HG02981 (cell line): Measurements from ENCODE around the gene SVOP.

Experiments
- ATAC-seq: cut with Tn5 transposase; IDR thresholded peaks from one replicate; pipeline ENCODE4 v1.9.1; 2021; ENCODE audit warnings: mild to moderate bottlenecking, moderate library complexity; ENCODE audit not compliant: unreplicated experiment

SVOP gene

DNA sequence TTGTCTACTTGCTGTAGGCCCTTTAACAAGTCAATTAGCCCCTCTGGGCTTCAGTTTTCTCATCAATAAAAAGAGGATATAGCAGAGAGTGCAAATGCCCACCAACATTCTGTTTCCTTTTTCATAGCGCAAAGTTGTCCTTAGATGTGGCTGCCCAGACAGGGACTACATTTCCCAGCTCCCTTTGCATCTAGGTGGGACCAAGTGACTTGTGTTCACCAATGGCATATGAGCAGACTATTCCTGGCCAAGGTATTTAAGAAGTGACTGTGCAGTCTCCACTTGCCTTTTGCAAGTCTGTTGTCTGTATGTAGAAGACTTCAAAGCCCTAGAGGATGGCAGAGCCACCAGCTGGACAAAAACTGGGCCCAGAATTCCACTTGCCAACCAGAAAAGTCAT, 81.3 kb downstream of the SVOP start:
- ATAC-seq, result no peak

DNA sequence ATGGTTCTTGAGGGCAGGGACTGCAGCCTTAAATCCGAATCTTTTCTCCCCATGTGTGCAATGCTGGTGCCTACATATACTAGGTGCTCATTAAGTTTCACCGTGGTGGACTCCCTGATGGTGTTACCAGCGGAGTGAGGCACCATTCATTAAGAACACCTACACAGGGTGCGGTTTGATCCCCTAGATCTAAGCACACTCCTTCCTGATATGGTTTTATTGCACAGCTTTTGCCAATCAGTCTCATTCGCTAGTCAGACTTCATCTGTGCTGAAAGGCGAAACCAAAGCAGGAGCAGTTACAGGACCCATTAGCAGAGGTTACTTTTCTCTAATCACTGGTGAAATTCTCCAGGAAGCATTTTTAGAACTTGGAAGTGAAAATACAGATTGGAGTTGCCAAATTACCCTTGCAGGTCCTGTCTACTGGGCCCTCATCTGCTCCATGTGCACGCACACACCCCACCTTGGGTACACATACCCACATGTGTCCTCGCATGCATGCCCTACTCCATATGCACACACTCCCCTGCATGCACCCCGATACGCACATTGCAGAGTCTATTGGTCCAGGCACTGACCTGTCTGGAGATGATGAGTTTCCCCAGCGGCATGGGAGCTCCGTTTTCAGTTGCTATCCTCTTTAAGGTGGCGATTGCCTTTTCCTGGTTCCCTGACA, 82.5 kb downstream of the SVOP start:
- ATAC-seq, result no peak

DNA sequence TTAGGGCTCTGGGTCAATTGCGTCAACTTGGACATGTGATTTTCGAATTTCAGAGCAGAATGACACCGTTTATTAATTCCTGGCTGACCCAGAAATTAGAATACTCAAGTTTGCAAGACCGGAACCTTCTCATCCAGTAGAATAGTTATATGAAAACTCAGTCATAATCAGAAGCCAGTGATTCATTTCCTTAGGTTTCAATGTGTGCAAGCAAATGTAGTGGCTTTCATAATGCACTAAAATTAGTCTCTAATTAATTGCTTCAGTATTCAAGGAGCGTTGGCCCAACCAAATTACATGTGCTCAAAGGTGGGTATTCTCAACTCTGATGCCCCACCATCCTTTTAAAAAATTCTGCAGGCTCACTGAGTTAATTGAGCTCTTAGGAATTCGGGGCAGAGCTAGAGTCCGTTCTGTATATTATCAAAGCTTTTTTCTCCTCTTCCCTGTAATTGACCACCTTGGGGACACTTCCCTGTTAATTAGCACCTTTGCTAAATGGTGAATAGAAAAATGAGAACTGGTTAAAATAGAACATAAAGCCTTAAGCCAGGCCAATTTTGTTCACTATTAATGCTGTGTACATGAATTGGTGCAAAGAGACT, 85.6 kb downstream of the SVOP start:
- ATAC-seq, result no peak

DNA sequence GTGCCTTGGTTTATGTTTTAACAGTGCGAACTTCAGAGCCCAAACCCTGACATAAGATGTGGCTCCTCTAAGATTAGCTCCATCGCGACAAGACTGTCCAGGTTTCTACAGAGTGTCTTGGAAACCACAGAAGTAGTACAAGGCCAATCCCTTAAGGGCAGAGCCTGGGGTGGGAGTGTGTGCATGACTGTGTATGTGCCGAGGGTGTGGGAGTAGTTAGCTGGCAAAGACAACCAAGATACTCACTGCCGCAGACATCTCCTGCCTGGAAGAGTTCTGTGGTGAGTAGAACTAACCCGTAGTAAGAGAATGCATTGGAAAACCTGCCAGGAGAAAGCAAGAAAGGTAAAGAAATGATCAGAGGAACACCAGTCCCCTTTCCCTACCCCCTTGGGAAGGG, 86.9 kb downstream of the SVOP start:
- no peak for ATAC-seq

DNA sequence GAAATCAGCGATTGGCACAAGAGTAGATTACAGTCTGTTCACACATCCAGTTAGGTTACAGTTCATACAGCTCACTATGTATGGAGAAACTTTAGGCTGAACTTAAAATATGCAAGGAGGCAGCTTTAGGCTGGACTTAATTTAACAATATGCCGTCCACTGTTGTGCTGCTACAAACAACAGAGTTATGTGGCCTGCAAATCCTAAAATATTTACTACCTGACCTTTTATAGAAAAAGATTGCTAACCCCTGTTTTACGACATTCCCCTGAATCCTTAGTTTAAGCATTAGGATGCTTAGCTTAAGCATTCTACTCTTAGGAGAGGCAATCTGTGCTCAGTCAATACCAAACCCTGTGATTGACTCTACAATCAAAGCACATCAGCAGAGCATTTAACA, 90.1 kb downstream of the SVOP start:
- no peak for ATAC-seq

DNA sequence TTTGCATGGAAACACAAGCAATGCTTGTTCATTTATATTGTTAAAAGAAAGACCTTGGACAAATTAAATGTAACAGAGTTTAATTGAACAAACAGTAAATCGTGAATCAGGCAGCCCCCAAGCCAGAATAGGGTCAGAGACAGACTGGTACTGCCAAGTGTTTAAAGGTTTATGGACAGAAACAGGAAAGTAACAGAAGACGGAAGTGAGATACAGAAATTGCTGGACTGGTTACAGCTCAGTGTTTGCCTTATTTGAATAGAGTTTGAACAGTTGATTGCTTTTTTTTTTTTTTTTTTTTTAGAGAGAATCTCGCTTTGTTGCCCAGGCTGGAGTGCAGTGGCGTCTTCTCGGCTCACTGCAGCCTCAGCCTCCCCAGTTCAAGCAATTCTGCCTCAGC, 90.7 kb downstream of the SVOP start:
- no peak for ATAC-seq

DNA sequence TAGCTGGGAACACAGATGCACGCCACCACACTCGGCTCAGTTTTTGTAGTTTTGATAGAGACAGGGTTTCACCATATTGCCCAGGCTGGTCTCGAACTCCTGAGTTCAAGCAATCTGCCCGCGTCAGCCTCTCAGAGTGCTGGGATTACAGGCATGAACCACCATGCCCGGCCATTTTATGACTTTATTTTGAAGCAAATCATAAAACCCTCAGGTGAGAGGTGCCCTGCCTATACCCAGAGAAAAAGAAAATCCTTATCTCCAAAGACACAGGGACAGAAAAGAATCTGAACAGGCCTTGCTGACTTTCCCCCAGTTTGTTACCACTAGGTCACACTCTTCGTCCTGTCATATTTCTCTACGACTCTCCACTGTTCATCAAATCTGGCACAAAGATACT, 92.2 kb downstream of the SVOP start:
- ATAC-seq, result no peak

DNA sequence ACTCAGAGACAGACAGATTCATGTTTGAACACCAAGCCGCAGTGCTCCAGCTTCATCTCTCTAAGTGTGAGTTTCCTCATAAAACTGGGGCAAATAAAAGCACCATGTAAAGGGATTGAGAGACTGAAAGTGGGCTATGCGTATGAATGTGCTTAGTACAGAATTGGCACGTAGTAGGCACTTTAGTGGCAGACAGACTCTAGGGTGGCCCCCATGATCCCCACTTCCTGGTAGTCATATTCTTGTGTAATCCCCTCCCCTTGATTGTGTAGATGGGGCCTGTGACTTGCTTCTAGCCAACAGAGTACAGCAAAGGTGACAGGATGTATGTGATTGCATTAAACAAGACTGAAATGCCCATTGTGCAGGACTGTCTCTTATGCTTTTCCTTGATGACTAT, 98.0 kb downstream of the SVOP start:
- no peak for ATAC-seq

DNA sequence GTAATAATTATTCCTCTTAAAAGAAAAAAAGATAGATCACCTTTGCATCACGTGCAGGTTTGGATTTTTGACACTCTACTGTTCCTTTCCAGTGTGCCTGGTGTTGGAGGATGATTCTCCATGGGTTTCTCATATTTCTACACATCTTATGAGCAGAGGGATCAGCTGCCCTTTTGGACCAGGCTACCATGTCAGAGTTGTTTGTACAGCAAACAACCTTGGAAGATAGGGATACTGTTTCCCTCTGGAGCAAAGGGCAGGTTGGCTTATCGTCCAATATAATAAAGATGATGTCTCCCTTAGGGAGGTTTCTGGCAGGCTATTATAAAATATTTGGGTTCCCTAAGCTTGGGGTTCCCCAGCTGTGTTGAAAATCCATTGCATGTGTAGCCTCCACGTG, 98.9 kb downstream of the SVOP start:
- no peak for ATAC-seq

DNA sequence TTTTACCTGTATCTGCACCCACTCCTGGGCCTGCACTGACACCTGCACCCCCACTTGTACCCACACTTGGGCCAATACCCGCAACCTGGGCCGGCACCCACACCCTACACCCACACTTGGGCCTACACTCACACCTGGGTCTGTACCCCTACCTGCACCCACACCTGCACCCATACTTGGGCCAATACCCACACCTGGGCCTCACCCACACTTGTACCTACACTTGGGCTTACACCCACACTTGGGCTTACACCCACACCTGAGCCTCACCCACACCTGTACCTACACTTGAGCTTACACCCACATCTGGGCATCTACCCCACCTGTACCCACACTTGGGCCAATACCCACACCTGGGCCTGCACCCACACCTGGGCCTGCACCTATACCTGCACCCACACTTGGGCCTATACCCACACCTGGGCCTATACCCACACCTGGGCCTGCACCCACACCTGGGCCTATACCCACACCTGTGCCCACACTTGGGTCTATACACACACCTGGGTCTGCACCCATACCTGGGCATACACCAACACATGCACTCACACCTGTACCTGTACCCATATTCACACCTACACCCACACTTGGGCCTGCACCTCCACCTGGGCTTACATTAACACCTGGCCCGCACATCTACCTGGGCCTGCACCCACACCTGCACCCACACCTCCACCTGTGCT, 101.8 kb downstream of the SVOP start:
- ATAC-seq, result no peak

DNA sequence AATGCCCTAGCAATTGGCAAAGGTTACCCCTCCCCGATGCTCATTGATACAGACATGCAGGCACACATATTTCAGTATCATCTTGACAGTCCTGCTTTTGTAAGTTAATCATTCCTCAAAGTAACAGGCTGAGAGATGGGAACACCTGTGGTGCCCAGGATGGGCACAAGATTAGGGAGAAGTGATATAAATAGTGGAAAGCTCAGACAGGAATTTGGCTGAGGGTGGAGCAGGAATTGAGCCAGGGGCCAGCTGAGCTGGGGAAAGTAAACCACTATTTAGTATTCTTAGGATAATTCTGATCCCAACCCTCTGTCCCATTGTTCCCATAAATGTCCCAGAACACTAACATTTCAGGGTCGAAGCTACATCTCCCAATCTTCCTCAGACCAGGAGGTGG, 102.7 kb downstream of the SVOP start:
- ATAC-seq, result no peak

DNA sequence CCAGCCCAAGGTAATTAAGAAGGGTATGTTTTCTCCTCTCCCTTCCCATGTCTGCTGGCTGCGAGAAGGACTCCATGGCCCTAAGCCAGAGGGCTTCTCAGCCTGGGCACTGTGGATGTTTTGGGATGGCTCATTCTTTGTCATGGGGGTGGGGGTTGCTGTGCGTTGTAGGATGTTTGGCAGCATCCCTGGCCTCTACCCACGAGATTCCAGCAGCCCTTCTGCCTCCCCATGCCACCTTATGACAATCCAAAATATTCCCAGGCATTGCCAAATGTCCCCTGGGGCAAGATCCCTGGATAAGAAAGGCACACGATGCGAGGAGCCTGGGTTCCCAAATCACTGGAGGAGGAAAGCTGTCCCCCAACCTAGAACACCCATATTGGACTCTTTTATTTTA, 104.5 kb downstream of the SVOP start:
- ATAC-seq, result no peak

DNA sequence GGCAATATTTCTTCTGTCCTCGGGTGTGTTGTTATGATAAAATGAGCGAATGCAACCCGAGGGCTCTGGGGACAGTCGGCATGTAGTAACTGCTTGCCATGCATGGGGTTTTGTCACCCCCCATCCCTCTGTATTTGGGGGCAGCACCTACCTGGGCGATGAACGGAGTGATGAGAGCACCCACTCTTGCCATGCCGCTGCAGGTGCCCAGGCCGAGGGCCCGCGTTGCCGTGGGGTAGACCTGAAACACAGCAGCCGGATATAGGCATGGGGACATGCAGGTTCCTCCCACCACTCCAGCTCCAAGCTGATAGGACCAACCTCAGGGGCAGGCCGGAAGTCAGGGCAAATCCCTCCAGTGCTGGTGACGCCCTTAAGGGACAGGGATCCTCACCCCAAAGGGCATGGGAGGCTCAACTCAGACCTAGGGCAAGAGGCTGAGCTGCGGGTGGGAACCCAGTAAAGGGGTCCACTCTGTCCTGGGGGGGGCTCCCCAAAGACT, 105.2 kb downstream of the SVOP start:
- ATAC-seq, result no peak

DNA sequence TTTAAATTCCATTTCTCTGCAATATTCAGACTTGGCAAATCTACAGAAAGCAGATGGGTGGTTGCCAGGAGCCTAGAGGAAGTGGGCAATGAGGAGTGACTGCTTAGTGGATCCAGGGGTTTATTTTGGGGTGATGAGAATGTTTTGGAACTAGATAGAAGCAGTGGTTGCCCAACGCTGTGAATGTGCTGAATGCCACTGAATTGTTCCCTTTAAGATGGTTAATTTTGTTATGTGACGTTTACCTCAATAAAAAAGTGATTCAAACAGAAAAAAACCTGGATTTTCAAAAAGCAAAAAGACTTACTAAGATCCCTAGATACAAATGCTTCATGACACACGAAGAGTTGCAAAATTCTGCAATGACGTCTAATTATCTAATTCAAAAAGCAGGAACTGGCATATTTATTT, 106.7 kb downstream of the SVOP start:
- ATAC-seq, result no peak

DNA sequence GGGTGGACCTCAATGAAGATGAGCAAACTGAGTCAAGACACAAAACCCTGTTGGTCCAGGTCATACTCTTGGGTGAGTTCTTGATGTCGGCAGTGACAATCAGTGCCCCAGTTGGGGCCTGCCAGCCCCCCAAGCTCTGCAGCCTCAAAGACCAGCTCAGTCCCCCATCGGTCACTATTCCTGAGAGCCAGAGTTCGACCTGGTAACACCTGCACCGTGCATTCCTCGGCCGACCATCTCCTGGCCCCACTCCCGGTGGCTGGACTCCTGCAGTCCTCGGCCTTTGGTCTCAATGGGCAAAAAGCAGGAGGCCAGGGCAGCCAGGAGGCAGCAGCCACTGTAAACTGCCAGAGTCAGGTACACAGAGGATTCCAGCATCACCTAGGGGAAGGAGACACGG, 108.5 kb downstream of the SVOP start:
- ATAC-seq, result no peak

DNA sequence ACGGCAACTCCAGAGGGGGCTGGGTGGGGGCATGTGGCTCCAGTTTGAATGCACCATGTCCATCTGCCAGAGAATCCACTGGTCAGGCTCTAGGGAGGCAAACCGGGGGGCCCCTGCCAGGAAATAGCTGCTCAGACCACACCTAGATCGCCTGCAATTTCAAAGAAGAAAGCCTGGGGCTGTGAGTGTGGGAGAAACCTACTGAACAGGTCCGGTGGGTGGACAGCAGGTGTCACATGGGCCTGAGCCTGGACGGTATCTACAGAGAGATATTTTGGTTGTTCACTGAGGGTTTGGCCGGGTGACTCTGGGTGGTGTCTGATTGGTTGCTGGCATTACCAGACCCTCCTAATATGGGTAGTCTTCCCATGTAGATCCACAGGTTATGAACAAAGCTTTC, 109.0 kb downstream of the SVOP start:
- ATAC-seq, result no peak

DNA sequence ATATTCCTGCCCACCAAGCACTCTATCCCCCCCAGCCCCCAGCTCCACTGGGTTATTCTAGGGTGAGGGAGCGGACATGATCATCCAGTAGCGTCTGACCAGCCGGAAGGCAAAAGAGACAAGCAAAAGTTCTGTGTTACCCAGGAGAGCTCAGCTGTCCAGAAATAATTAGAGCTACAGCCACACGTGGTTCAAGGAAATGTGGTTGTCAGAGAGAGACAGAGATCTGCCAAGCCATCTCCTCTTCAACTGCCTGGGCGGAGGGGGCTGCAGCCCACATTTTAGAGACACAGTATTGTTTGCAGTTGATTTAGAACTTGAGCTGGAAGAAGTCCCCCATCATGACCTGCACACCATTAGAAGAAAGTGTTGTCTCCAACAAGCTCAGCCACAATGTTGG, 110.5 kb downstream of the SVOP start:
- ATAC-seq, result no peak

DNA sequence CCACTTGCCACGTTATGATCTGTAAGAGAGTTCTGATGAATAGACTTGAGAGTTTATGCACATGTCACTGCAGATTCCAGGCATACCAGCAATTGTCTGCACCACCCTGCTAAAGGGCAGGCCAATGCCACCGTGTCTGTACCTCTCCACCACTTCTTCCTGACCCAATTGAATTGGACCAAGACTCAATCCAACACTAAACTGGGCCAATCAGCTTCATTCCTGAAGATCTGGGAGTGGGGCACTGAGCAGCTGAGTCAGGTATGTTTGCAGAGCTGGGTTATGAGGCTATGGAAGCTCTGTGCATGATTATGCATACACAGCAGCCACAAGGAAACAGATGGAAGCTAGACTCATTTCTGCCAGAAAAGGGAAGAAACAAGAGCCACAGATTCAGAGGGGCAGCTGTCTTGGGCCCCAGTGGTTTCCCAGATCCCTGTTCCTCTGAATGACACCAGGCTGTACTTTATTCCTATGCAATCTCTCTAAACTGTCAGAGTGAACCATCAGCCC, 113.0 kb downstream of the SVOP start:
- no peak for ATAC-seq

DNA sequence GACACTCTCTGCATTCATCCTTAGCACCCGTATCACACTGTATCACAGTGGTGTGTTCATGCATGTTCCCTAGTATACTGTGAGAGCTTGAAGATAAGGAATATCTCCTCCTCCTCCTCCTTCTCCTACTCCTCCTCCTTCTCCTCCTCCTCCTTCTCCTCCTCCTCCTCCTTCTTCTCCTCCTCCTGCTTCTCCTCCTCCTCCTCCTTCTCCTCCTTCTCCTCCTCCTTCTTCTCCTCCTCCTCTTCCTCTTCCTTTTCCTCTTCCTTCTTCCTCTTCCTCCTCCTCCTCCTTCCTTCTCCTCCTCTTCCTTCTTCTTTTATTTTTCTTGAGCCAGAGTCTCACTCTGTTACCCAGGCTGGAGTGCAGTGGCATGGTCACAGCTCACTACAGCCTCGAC, 113.9 kb downstream of the SVOP start:
- ATAC-seq, result no peak

DNA sequence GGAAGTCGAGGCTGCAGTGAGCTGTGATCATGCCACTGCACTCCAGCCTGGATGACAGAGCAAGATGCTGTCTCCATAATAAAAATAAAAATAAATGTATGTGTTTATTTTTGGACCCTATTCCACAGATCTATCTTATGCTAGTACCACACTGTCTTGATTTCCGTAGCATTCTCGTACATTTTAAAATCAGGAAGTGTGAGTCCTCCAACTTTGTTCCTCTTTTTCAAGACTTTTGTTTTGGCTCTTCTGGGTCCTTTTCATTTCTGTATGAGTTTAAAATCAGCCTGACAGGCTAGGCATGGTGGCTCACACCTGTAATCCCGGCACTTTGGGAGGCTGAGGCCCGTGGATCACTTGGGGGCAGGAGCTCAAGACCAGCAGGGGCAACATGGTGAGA, 115.1 kb downstream of the SVOP start:
- no peak for ATAC-seq

DNA sequence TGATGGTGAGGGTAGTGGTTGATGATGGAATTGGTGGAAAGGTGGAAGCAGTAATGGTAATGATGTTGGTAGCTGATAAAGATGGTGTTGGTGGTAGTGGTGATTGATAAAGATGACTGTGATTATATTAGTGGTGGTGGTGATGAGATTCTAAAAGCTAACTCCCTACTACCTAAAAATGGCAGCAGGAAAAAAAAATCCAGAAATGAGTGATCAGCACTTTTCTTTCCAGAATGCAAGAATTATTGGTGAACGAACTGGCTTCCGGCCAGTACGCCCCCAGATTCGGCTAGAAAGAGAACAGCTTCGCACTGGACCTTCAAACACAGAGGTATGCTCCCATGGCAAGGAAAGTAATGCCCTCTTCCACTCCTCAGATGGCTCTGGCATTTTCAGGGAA, 121.7 kb downstream of the SVOP start:
- no peak for ATAC-seq

DNA sequence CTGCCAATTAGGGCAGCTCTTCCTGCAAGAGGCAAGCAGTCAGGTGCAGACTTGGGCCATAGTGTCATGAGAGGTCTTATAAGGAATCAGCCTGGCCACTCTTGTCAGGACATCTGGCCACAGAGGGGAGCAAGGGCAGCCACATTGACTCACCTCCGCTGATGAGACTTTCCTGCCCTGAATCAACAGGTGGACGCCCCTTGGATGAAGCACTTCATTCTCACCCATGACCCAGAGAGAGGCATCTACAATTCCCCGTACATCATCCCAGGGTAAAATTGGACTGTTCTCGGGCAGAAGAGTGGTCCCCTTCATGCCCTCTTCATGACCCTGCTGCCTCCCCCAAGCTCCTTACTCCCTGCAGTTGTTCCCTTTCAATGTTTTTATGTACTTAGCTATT, 124.1 kb downstream of the SVOP start:
- ATAC-seq, result no peak
